Keratinocyte (primary cell): ENCODE results near the gene PGK1.
"Not testable (repeated sequence)": the region's sequence is repeated elsewhere in the genome, so short reads cannot be mapped to it uniquely, and the experiment has no call there.

Experiments used
- CTCF ChIP-seq, 3 experiments: IDR thresholded peaks in 1 of 3; conservative IDR thresholded peaks in 1 of 3; optimal IDR thresholded peaks in 1 of 3; 2 replicates in 2 of 3; 3 replicates in 1 of 3; pipeline versions ENCODE3 to v1.5.1; 2011; ENCODE audit warnings: low read length in 3 of 3, mild to moderate bottlenecking in 3 of 3, moderate library complexity in 2 of 3, control low read depth in 1 of 3, inconsistent platforms in 1 of 3; ENCODE audit not compliant: insufficient read depth in 2 of 3; ENCODE audit errors: extremely low read depth in 1 of 3
- EZH2 ChIP-seq: IDR thresholded peaks from one replicate; pipeline ENCODE4 v1.6.1; 2012; ENCODE audit warnings: inconsistent platforms, mild to moderate bottlenecking, low read length, moderate library complexity

- TF ChIP-seq CTCF (optimal IDR thresholded peaks at IDR 0.05 in 1 of 3, IDR thresholded peaks at IDR 0.05 in 1 of 3, conservative IDR thresholded peaks at IDR 0.05 in 1 of 3; ENCODE audit: extremely low read depth in 1 of 3, insufficient read depth in 2 of 3, low read length in 3 of 3); EZH2: not testable (repeated sequence)
Measured at GRCh38 chrX:78073147-78074077, 30.6 kb upstream of the PGK1 start.
